Measurements from ENCODE around the gene SYCE1L.
"Not testable (repeated sequence)": the region's sequence is repeated elsewhere in the genome, so short reads cannot be mapped to it uniquely, and the experiment has no call there.

SYCE1L gene

GRCh38 chr16:77206533-77206932 is 7.3 kb downstream of the SYCE1L start:
- DNase-seq (ENCODE audit: low spot score): no peak

- no peak for DNase-seq (ENCODE audit: low spot score)
These were observed 7.8 kb downstream of the SYCE1L start for GRCh38 chr16:77207030-77207429.

DNA sequence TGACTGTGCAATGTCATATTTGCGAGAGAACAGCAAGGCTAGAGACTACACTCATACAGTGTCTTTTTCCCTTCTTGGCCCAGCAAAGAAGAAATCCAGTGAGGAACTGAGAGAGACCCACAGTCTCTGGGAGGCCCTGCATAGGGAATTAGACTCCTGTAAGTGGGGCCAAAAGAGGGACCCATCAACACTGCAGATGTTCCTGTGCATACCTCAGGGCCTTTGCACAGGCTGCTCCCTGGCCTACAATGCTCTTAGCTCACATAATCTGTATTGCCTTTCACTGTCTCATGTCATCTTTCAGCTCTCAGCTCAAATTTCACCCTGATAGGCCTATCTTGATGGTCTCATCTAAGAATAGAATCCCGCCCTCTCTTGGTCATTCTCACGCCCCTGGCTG is 9.2 kb downstream of the SYCE1L start:
- no peak for DNase-seq (ENCODE audit: low spot score)

DNA sequence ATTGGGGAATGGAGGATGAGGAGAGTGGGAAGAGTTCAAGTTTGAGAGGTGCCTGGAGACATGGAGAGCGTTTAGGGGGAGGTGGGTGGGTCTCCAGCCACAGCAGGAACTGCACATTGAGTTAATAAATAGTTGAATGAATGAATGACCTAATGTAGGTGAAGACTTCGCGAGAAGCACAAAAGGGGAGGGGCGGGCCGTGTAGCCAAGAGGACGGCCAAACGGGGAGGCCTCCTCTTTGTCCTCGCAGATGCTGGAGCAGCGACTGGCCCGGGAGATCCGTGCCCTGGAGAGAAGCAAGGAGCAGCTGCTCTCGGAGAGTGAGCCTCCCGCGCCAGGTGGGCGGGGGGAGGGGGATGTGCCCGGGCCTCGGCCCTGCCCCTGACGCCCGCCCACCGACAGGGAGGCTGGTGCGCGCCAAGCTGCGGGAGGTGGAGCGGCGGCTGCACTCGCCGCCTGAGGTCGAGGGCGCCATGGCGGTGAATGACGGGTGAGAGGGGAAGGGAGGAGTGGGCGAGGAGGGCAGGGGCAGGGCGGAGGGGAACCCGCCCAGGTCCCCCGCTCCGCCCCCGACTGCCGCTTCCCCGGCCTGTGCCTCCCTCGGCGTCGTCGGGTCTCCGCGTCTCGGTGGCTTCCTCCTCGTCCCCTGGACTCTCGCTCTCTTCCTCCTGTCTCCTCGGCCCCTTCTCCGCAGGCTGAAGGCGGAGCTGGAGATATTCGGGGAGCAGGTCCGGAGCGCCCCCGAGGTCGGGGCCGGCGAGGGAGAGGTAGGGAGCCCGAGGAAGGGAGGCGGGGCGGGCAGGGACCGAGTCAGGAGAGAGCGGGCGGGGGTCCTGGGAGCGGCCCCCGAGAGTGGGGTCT is 12.9 kb downstream of the SYCE1L start:
- DNase-seq (ENCODE audit: low spot score): no peak

GRCh38 chr16:77212741-77213541 is 13.7 kb downstream of the SYCE1L start:
- DNase-seq (ENCODE audit: low spot score): no peak

DNA sequence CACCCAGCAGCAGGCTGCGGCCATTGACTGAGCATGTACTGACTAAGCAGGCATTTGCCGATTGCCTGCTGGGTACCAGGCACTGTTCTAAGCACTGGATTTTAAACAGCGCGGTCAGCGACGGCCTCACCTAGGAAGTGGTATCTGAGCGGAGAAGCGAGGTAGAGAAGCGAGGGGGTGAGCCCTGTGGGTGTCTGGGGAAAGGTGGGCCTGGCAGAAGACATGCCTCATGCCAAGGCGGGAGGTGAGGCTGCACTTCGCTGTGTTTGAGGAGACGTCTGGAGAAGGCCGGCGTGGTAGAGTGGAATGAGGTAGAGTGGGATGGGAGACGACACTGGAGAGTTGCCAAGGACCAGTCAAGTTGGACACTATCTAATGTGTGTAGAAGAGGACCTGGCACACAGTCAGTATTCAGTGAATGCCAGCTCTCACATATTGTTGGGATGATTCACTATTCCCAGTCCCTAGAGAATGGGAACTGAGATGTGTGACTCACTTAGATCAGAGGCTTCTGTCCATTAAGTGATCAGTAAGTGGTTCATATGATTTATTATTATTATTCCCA is 14.4 kb downstream of the SYCE1L start:
- DNase-seq (ENCODE audit: low spot score): peak; percentile 53

- DNase-seq (ENCODE audit: low spot score): no peak
These were observed 15.4 kb downstream of the SYCE1L start for GRCh38 chr16:77214411-77215138.

DNA sequence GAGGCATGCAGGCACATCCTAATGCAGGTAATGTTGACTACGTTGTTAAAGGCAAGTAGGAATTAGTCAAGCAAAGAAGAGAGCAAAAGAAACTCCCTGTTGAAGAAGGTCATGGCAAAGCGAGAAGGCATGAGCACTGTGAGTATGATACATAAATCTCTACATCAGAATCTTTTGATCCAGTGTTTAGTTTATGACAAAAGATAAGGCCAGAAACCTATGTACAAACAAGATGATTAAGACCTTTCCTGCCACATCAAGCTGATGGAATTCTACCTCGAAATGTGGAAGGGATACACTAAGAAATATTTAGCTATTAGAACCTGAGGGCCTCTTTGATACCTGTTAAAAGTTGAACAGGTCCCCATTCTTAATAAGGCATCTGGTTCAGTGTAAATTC is 20.2 kb downstream of the SYCE1L start:
- no peak for DNase-seq (ENCODE audit: low spot score)

GRCh38 chr16:77220427-77220826 is 21.2 kb downstream of the SYCE1L start:
- no peak for DNase-seq (ENCODE audit: low spot score)

GRCh38 chr16:77221482-77221881 is 22.3 kb downstream of the SYCE1L start:
- DNase-seq (ENCODE audit: low spot score): no peak

GRCh38 chr16:77223184-77223583 is 24.0 kb downstream of the SYCE1L start:
- DNase-seq (ENCODE audit: low spot score): no peak

- no peak for DNase-seq (ENCODE audit: low spot score)
These were observed 26.0 kb downstream of the SYCE1L start for GRCh38 chr16:77225182-77225581.

GRCh38 chr16:77227745-77228144 is 28.5 kb downstream of the SYCE1L start:
- DNase-seq (ENCODE audit: low spot score): no peak

DNA sequence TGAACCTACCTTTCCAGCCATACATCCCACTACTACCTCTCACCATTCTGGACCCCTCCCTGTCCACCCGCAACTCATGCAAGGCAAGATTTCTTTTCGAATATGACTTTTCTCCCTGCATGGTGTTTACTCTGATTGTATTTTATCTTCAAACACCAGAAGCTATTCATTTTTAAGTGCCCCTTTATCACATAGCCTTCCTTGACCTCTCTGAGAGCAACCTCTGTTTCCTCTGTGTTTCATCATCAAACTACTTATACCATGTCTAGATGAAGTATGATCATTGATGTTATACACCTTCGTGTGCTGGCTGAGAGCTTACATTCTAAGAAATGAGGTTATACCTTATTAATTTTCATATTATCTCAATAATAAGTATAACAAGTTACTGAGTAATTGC is 31.8 kb downstream of the SYCE1L start:
- DNase-seq (ENCODE audit: low spot score): no peak

DNA sequence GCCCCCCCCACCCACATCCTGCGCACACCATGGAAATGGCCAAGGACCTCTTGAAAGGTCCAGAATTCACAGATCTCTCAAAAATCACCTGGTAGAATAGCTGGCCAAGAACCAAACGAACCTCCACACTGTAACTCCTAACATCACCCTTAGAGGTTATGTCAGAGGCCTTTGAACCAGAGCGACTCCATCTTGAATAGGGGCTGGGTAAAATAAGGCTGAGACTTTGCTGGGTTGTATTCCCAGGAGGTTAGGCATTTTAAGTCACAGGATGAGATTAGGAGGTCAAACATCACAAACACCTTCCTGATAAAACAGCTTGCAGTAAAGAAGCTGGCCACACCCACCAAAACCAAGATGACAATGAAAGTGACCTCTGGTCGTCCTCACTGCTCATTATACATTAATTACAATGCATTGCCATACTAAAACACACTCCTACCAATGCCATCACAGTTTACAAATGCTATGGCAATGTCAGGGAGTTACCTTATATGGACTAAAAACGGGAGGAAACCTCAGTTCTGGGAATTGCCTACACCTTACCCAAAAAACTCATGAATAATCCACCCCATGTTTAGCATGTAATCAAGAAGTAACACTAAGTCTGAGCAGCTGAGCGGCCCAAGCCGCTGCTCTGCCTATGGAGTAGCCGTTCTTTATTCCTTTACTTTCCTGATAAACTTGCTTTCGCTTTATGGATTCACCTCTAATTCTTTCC is 34.8 kb downstream of the SYCE1L start:
- no peak for DNase-seq (ENCODE audit: low spot score)

GRCh38 chr16:77234611-77235010 is 35.4 kb downstream of the SYCE1L start:
- no peak for DNase-seq (ENCODE audit: low spot score)

DNA sequence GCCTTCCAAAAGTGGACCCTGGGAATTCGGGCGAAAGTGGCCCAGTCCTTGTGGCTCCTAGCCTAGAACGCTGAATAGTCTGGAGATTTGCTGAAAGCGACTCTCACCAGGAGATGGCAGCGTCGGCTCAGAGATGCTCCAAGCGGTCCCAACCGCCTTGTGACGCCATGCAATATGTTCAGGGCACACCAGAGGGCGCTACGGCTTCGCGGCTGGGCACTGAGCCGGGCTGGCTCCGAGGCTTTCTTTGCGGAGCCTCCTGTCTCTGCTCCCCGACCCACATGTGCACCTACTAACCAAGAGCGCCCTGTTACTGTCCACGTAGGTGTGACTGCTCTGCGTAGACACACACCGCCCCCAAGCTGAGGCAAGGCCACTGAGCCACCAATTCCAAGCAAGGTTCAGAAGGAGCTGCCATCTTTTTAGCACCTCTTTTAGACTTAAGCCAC is 36.9 kb downstream of the SYCE1L start:
- peak; percentile 81 for DNase-seq (ENCODE audit: low spot score)

DNA sequence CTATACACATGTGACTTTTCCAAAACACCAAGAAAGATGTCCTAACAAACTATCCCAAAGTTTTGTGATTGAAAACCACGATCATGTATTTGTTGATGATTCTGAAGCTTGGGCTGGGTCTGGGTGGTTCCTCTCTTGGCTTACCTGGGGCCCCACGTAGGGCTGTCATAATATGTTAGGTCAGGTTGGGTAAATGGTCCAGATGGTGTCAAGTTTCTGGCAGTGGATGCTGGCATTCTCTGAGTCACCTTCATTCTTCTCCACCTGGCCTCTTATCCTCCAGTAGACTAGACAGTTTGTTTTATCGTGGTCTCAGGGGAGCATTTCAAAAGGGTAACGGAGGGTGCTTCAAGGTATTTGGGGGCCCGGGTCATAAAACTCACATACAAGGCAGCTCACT is 39.4 kb downstream of the SYCE1L start:
- DNase-seq (ENCODE audit: low spot score): no peak

DNA sequence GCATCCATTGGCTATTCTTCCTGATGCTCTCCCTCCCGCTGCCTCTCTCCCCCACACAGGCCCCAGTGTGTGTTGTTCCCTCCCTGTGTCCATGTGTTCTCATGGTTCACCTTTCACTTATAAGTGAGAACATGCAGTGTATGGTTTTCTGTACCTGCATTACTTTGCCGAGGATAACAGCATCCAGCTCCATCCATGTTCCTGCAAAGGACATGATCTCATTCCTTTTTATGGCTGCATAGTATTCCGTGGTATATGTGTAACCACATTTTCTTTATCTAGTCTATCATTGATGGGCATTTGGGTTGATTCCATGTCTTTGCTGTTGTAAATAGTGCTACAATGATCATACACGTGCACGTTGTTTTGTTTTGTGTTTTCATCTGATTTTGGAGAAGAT is 43.3 kb downstream of the SYCE1L start:
- not testable (repeated sequence) for DNase-seq (ENCODE audit: low spot score)

DNA sequence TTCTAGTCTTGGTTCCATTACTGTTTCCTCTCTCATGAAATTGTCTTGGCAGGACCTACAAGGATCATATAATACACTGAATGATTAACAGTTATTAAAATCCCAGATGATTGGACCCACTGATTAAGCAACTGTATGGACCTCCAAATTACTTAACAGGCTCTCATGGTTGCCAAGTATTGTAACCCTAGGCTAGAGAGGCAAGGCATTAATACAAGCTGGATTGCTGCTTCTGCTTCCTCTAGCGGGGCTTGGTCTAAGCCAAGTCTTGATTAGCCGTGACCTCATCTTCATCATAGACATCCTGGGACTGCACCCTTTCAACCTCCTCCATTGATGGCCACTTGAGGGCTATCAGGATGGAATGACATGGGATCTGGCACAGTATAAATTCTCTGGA is 46.9 kb downstream of the SYCE1L start:
- no peak for DNase-seq (ENCODE audit: low spot score)

GRCh38 chr16:77250400-77250799 is 51.2 kb downstream of the SYCE1L start:
- DNase-seq (ENCODE audit: low spot score): no peak

All from pons (tissue), 1 donor.